Esophagus squamous epithelium (tissue), 4 donors: Measurements from ENCODE around the gene ATXN1.

ENCODE experiments used
- CTCF ChIP-seq, 6 experiments: fragments of 450-650 bp in 4 of 6; fragments of 200-600 bp in 2 of 6; sonication (generic) in 2 of 6; IDR thresholded peaks; one replicate each; pipeline ENCODE4 v1.5.1; 2016 to 2019; ENCODE audit warnings: antibody characterized with exemption in 6 of 6, mild to moderate bottlenecking in 4 of 6, moderate library complexity in 4 of 6
- POLR2A ChIP-seq, 4 donors: fragments of 450-650 bp; IDR thresholded peaks; one replicate each; pipeline ENCODE4 v1.6.1; 2017; ENCODE audit warnings: antibody characterized with exemption in 4 of 4, mild to moderate bottlenecking in 4 of 4, moderate library complexity in 3 of 4

- no peak for TF ChIP-seq POLR2A (IDR thresholded peaks at IDR 0.05)
- TF ChIP-seq CTCF (IDR thresholded peaks at IDR 0.05), result no peak
Measured at GRCh38 chr6:16567071-16567470, 194.2 kb downstream of the ATXN1 start.
